Stomach (tissue), 9 donors: ENCODE measurements around the gene PRMT3. TPM values are rescaled to one million over a fixed set of nuclear protein-coding genes. Genes with fewer than 3 reads are reported as not detected.
A peak's percentile ranks its signal among the peaks of the same experiment; 100 is the strongest.

Source experiments
- DNase-seq, 2 donors: peaks; one replicate each; pipeline versions ENCODE4 v3.0.0 to v3.0.0-alpha.2; 2013 to 2019
- H3K27ac ChIP-seq, 5 donors: fragments of 200-600 bp in 4 of 5; sonication (generic) in 4 of 5; one replicate each; pipeline ENCODE4 v1.5.1; 2013 to 2019; ENCODE audit warnings: mild to moderate bottlenecking in 1 of 5, moderate library complexity in 1 of 5
- H3K27me3 ChIP-seq, 3 donors: fragments of 200-600 bp; sonication (generic); one replicate each; pipeline ENCODE4 v1.5.1; 2017 to 2019; ENCODE audit warnings: mixed run types in 1 of 3
- H3K36me3 ChIP-seq, 4 donors: fragments of 200-600 bp; sonication (generic); 1 replicate in 3 of 4; 2 replicates in 1 of 4; pipeline ENCODE4 v1.5.1; 2016 to 2019
- H3K4me1 ChIP-seq, 4 donors: fragments of 200-600 bp; sonication (generic); one replicate each; pipeline ENCODE4 v1.5.1; 2016 to 2019
- H3K4me3 ChIP-seq, 4 donors: fragments of 200-600 bp; sonication (generic) in 3 of 4; one replicate each; pipeline ENCODE4 v1.5.1; 2016 to 2019; ENCODE audit warnings: mild to moderate bottlenecking in 1 of 4
- H3K9me3 ChIP-seq, 4 donors: fragments of 200-600 bp; sonication (generic); one replicate each; pipeline ENCODE4 v1.5.1; 2016 to 2019
- EP300 ChIP-seq: sonication (generic); formaldehyde crosslinking; IDR thresholded peaks from one replicate; pipeline ENCODE4 v1.6.1; 2017; ENCODE audit warnings: antibody characterized with exemption
- POLR2A ChIP-seq, 4 donors: fragments of 450-650 bp; IDR thresholded peaks; one replicate each; pipeline ENCODE4 v1.6.1; 2016; ENCODE audit warnings: antibody characterized with exemption in 4 of 4, control low read depth in 2 of 4, mild to moderate bottlenecking in 1 of 4, moderate library complexity in 1 of 4
- POLR2AphosphoS5 ChIP-seq, 3 donors: sonication (generic); formaldehyde crosslinking; IDR thresholded peaks; one replicate each; pipeline ENCODE4 v1.6.1; 2016; ENCODE audit warnings: antibody characterized with exemption in 3 of 3
- WGBS, 5 donors: extraction: QIAGEN DNeasy Blood & Tissue Kit in 3 of 5; methylation state at CpG; one replicate each; pipeline versions ENCODE4 v1.1.5 to v1.1.7; 2013 to 2018; 5-methylcytosine and 5-hydroxymethylcytosine counted together
- intact Hi-C: fragments of 100-400 bp; cut with DNase I; formaldehyde crosslinking; loops from one replicate; pipeline ENCODE4 v1.15.1; 2023; ENCODE audit warnings: low total_unique reads
- polyA plus RNA-seq, 3 donors: library from polyadenylated mRNA; stranded (reverse); fragments of 200-250 nt; gene quantifications; one replicate each; pipeline ENCODE4 v1.2.3, GENCODE V29; 2013
- total RNA-seq, 5 donors: library from RNA; depleted of rRNA; stranded (reverse); fragments of >200 nt; gene quantifications; one replicate each; pipeline versions ENCODE4 v1.1.0 to v1.2.3, GENCODE V29; 2014 to 2016
- TF ChIP-seq, protein P1 (sequence below), 7 experiments: fragments of 450-650 bp in 4 of 7; fragments of 200-600 bp in 3 of 7; sonication (generic) in 3 of 7; IDR thresholded peaks; one replicate each; pipeline ENCODE4 v1.5.1; 2016 to 2019; ENCODE audit warnings: antibody characterized with exemption in 7 of 7, control low read depth in 2 of 7, mild to moderate bottlenecking in 1 of 7
- donor health status: healthy with polysubstance abuse.
- donor health status: Bipolar disorder and iron deficiency.
- donor health status: healthy.

The PRMT3 gene
- total and polyA plus RNA-seq, 8 donors: 4.7 to 54.5 (median 9.7) TPM

DNA sequence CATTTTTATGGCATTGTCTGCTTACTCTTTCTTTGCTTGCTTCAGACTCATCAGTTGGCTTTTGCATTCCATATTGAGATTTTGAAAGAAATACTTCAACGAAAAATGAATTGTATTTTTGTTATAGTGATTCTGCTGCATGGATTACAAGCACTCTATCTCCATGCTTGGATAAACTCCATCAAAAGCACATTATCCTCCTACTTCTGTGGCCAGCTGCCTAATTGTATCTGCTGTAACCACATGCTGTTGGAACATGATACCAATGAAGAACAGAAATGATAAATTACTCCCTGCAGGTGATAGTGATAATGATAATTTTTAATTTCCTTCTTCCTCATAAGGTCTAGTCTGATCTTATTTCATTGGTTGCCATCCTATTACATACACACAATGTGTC lies 100.8 kb downstream of the PRMT3 start:
- DNase-seq: peak in 1 of 2 donors; percentile 28
- Histone ChIP-seq H3K4me3 (no peak overlapping the region), H3K27ac (no peak overlapping the region), H3K4me1 (no peaks in the 10 kb centered on the region), H3K9me3 (no peaks in the 10 kb centered on the region), H3K36me3 (peaks cover 0 to 5% (median under 1%) of the 10 kb centered on the region in 4 donors), H3K27me3 (no peaks in the 10 kb centered on the region)
- no peak for TF ChIP-seq POLR2AphosphoS5 (IDR thresholded peaks at IDR 0.05)
- no peak for TF ChIP-seq POLR2A (IDR thresholded peaks at IDR 0.05)
- no peak for TF ChIP-seq EP300
- TF ChIP-seq, protein P1, sequence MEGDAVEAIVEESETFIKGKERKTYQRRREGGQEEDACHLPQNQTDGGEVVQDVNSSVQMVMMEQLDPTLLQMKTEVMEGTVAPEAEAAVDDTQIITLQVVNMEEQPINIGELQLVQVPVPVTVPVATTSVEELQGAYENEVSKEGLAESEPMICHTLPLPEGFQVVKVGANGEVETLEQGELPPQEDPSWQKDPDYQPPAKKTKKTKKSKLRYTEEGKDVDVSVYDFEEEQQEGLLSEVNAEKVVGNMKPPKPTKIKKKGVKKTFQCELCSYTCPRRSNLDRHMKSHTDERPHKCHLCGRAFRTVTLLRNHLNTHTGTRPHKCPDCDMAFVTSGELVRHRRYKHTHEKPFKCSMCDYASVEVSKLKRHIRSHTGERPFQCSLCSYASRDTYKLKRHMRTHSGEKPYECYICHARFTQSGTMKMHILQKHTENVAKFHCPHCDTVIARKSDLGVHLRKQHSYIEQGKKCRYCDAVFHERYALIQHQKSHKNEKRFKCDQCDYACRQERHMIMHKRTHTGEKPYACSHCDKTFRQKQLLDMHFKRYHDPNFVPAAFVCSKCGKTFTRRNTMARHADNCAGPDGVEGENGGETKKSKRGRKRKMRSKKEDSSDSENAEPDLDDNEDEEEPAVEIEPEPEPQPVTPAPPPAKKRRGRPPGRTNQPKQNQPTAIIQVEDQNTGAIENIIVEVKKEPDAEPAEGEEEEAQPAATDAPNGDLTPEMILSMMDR (IDR thresholded peaks at IDR 0.05): no peak
- intact Hi-C loops: no loop called here
- WGBS, 5 donors: 42 to 89% (median 83%) methylated on average over 1 of the region's 1 CpG

DNA sequence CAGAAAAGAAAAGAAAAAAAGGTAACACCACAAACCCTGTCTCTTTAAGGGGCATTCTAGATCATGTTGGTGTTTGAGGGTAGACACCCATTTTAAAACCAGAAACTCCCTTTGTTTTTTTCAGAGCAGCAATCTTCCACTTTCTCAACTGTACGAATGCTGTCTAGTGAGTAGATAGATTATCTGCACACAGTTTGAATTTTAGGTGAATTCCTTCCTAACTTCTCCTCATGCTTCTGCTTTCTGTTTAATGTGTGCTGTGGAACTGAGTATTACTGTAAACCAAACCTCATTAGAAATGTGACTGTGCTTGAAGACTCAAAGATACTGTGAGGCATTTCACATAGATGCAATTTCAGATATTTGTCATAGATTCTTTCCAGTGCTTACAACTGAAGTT lies 102.4 kb downstream of the PRMT3 start:
- intact Hi-C loops: no loop called here
- Histone ChIP-seq H3K36me3 (peaks cover 0 to 16% (median 10%) of the 10 kb centered on the region in 4 donors), H3K9me3 (no peaks in the 10 kb centered on the region), H3K27me3 (no peaks in the 10 kb centered on the region), H3K27ac (no peak overlapping the region), H3K4me3 (no peak overlapping the region), H3K4me1 (no peaks in the 10 kb centered on the region)
- DNase-seq: no peak
- TF ChIP-seq EP300 (no peak), POLR2AphosphoS5 (IDR thresholded peaks at IDR 0.05) (no peak), POLR2A (IDR thresholded peaks at IDR 0.05) (no peak)
- TF ChIP-seq, protein P1 (IDR thresholded peaks at IDR 0.05): no peak
- 82 to 88% (median 82%) methylated on average over 1 of the region's 1 CpG for WGBS, 5 donors

DNA sequence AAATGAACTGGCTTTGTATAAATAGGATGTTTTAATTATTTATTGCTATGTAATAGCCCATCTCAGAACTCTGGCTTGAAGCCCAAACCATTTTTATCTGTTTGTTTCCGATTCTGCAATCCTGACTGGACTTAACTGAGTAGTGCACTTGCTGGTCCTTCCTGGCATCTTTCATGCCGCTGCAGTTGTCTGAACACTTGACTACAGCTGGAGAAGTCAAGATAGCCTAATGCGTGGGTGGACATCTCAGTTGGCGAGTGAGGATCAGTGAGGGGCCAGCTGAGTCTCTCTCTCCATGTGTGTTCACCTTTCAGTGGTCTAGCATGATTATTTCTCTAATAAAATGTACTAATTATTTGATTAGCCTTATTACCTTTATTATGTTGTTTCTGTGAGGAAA lies 105.8 kb downstream of the PRMT3 start:
- Histone ChIP-seq H3K27me3 (no peaks in the 10 kb centered on the region), H3K27ac (no peak overlapping the region), H3K4me3 (no peak overlapping the region), H3K9me3 (no peaks in the 10 kb centered on the region), H3K4me1 (no peaks in the 10 kb centered on the region), H3K36me3 (peaks cover 0 to 46% (median 29%) of the 10 kb centered on the region in 4 donors)
- peak in 1 of 2 donors; percentile 2 for DNase-seq
- WGBS, 5 donors: 85 to 90% (median 87%) methylated on average over 4 of the region's 4 CpGs
- TF ChIP-seq POLR2AphosphoS5 (IDR thresholded peaks at IDR 0.05) (no peak), POLR2A (IDR thresholded peaks at IDR 0.05) (no peak), EP300 (no peak)
- TF ChIP-seq, protein P1 (IDR thresholded peaks at IDR 0.05): no peak
- intact Hi-C loops: no loop called here

DNA sequence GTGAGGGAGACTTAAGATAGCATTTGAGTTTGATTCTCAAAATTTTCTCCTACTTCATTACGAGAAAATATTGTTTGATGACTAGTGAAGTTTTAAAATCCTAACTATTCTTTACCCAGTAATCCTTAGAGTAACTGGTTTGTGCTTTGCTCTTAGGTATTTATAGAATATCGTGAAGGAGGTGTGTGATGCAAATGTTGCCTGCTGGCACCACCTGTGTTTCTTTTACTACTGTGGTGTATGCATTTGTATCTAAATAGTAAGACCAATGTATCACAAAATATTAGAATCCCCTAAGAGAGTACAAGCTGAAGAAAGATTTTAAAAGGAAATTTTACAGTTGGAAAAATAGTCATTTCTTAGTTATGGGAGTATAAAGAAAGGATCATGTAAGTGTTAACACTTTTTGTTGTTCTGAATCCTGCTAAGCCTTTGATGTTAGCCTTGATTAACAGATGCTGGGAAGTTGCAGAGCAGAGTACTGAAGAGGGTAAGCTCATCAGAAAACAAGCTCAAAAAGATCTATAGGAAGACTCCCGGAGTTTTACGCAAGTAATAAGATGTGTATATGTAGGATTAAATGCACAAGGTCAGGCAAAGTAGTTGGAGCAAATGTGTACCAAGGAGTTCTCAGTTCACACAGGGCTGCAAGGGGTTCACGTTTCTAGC lies 109.7 kb downstream of the PRMT3 start:
- intact Hi-C loops: no loop called here
- no peaks in the 10 kb centered on the region for H3K27me3 ChIP-seq
- WGBS, 5 donors: 87 to 90% (median 88%) methylated on average over 5 of the region's 5 CpGs
- no peaks in the 10 kb centered on the region for H3K9me3 ChIP-seq
- no peak overlapping the region for H3K4me3 ChIP-seq
- no peak for DNase-seq
- peaks cover 0 to 53% (median 29%) of the 10 kb centered on the region in 4 donors for H3K36me3 ChIP-seq
- H3K4me1 ChIP-seq: no peaks in the 10 kb centered on the region
- TF ChIP-seq POLR2AphosphoS5 (IDR thresholded peaks at IDR 0.05) (no peak), EP300 (no peak), POLR2A (IDR thresholded peaks at IDR 0.05) (no peak)
- TF ChIP-seq, protein P1 (IDR thresholded peaks at IDR 0.05): no peak
- no peak overlapping the region for H3K27ac ChIP-seq
